DND-41 (cell line): ENCODE results near the gene IQGAP1.
"Not testable (repeated sequence)": the region's sequence is repeated elsewhere in the genome, so short reads cannot be mapped to it uniquely, and the experiment has no call there.

Experiments
- ATAC-seq: fragments of 200-7000 bp; cut with Tn5 transposase; 3 replicates; pipeline ENCODE4 v1.9.1; 2021; ENCODE audit warnings: low read depth; ENCODE audit not compliant: insufficient read depth
- DNase-seq: peaks from one replicate; pipeline ENCODE4 v3.0.0-alpha.2; 2020
- H2AFZ ChIP-seq: 2 replicates; pipeline ENCODE4 v1.6.0; 2012; ENCODE audit warnings: low read depth, low read length
- H3K27ac ChIP-seq: 2 replicates; pipeline ENCODE4 v1.5.1; 2012; ENCODE audit warnings: low read length, inconsistent platforms
- H3K27me3 ChIP-seq: fragments of 200-600 bp; sonication (generic); 2 replicates; pipeline ENCODE4 v1.6.0; 2012; ENCODE audit warnings: low read length, mild to moderate bottlenecking, inconsistent platforms; ENCODE audit not compliant: insufficient read depth, poor library complexity
- H3K36me3 ChIP-seq: 2 replicates; pipeline ENCODE4 v1.5.1; 2012; ENCODE audit warnings: low read length, inconsistent platforms; ENCODE audit not compliant: insufficient read depth
- H3K4me1 ChIP-seq: 2 replicates; pipeline ENCODE4 v1.5.1; 2012; ENCODE audit warnings: mild to moderate bottlenecking, low read length; ENCODE audit not compliant: insufficient read depth
- H3K4me2 ChIP-seq: 2 replicates; pipeline ENCODE4 v1.6.0; 2012; ENCODE audit warnings: mild to moderate bottlenecking, moderate library complexity, low read length, inconsistent platforms; ENCODE audit not compliant: insufficient read depth
- H3K4me3 ChIP-seq, 2 experiments: fragments of 200-600 bp in 1 of 2; shearing (Covaris generic) in 1 of 2; 2 replicates each; pipeline ENCODE4 v1.5.1; 2012 to 2016; ENCODE audit warnings: inconsistent platforms in 2 of 2, low read length in 2 of 2, mild to moderate bottlenecking in 2 of 2, low read depth in 1 of 2, moderate library complexity in 1 of 2
- H3K79me2 ChIP-seq: 2 replicates; pipeline ENCODE4 v1.6.0; 2012; ENCODE audit warnings: low read length, inconsistent platforms; ENCODE audit not compliant: insufficient read depth
- H3K9ac ChIP-seq: 2 replicates; pipeline ENCODE4 v1.6.0; 2012; ENCODE audit warnings: low read depth, mild to moderate bottlenecking, inconsistent platforms, low read length, moderate library complexity
- H3K9me3 ChIP-seq: 2 replicates; pipeline ENCODE4 v1.5.1; 2012; ENCODE audit warnings: low read length, moderate library complexity, mild to moderate bottlenecking, inconsistent platforms; ENCODE audit not compliant: insufficient read depth, severe bottlenecking
- H4K20me1 ChIP-seq: 2 replicates; pipeline ENCODE4 v1.6.0; 2012; ENCODE audit warnings: low read length; ENCODE audit not compliant: insufficient read depth
- CTCF ChIP-seq: IDR thresholded peaks from 2 replicates; pipeline ENCODE4 v1.5.1; 2012; ENCODE audit warnings: borderline replicate concordance, low read length, moderate library complexity, mild to moderate bottlenecking; ENCODE audit not compliant: poor library complexity, severe bottlenecking; ENCODE audit errors: extremely low read depth
- EZH2 ChIP-seq: IDR thresholded peaks from 3 replicates; pipeline ENCODE4 v1.6.1; 2012; ENCODE audit warnings: borderline replicate concordance, low read depth, mild to moderate bottlenecking, moderate library complexity, low read length, inconsistent platforms; ENCODE audit not compliant: severe bottlenecking

The IQGAP1 gene

GRCh38 chr15:90408657-90409056 is 20.6 kb downstream of the IQGAP1 start:
- peaks cover 7% of the 10 kb centered on the region; the same call in 1 of the 2 replicates for H3K4me1 ChIP-seq
- no peak for TF ChIP-seq CTCF
- TF ChIP-seq EZH2 = no peak
- H3K9me3 ChIP-seq = no peaks in the 10 kb centered on the region
- H3K27ac ChIP-seq = no peak overlapping the region
- H3K4me2 ChIP-seq = no peak overlapping the region
- no peak overlapping the region for H3K9ac ChIP-seq
- H3K4me3 ChIP-seq = no peak overlapping the region
- H3K27me3 ChIP-seq = no peaks in the 10 kb centered on the region
- H3K79me2 ChIP-seq = peaks cover 91% of the 10 kb centered on the region
- ATAC-seq (no peak), DNase-seq (no peak)
- H4K20me1 ChIP-seq = peaks cover 24% of the 10 kb centered on the region
- H3K36me3 ChIP-seq = no peaks in the 10 kb centered on the region; the same call in 1 of the 2 replicates
- H2AFZ ChIP-seq = no peak overlapping the region

GRCh38 chr15:90409587-90409986 is 21.5 kb downstream of the IQGAP1 start:
- H3K4me2 ChIP-seq, H3K9ac ChIP-seq, H3K4me1 ChIP-seq, H3K27me3 ChIP-seq, H3K27ac ChIP-seq, DNase-seq, ATAC-seq, H3K36me3 ChIP-seq, H3K9me3 ChIP-seq, H3K4me3 ChIP-seq, H2AFZ ChIP-seq: not testable (repeated sequence)
- Histone ChIP-seq H3K79me2 (peaks cover 91% of the 10 kb centered on the region), H4K20me1 (peaks cover 17% of the 10 kb centered on the region)

DNA sequence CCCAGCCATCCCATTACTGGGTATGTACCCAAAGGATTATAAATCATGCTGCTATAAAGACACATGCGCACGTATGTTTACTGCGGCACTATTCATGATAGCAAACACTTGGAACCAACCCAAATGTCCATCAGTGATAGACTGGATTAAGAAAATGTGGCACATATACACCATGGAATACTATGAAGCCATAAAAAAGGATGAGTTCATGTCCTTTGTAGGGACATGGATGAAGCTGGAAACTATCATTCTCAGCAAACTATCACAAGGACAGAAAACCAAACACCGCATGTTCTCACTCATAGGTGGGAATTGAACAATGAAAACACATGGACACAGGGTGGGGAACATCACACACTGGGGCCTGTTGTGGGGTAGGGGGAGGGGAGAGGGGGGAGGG is 22.3 kb downstream of the IQGAP1 start:
- DNase-seq, H3K9ac ChIP-seq, H3K4me3 ChIP-seq, H3K27me3 ChIP-seq, H3K27ac ChIP-seq, H3K36me3 ChIP-seq, H3K4me1 ChIP-seq, H3K4me2 ChIP-seq, H2AFZ ChIP-seq, H3K9me3 ChIP-seq, ATAC-seq: not testable (repeated sequence)
- peaks cover 91% of the 10 kb centered on the region for H3K79me2 ChIP-seq
- peaks cover 16% of the 10 kb centered on the region for H4K20me1 ChIP-seq

DNA sequence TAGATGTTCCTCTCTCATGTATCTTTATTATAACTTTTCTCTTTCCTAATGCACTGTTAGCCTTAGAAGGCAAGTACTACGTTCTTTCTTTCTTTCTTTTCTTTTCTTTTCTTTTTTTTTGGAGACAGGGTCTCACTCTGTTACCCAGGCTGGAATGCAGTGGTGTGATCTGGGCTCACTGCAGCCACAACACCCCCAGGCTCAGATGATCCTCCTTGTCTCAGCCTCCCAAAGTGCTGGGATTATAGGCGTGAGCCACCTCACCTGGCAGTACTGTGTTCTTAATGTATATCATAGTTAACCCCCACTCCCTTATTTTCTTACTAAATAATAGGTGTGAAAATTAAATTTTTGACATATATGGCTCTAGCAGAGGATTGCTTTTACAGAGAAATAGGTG is 23.1 kb downstream of the IQGAP1 start:
- H3K9ac ChIP-seq = no peak overlapping the region
- DNase-seq = no peak
- no peak overlapping the region for H3K27ac ChIP-seq
- H3K79me2 ChIP-seq = peaks cover 91% of the 10 kb centered on the region
- no peak overlapping the region for H3K4me2 ChIP-seq
- no peak for TF ChIP-seq CTCF
- H3K4me1 ChIP-seq = peaks cover 7% of the 10 kb centered on the region; the same call in 1 of the 2 replicates
- no peak overlapping the region for H3K4me3 ChIP-seq
- peaks cover 3% of the 10 kb centered on the region; the same call in 1 of the 2 replicates for H3K36me3 ChIP-seq
- no peaks in the 10 kb centered on the region for H3K9me3 ChIP-seq
- H4K20me1 ChIP-seq = peaks cover 18% of the 10 kb centered on the region
- no peak for ATAC-seq
- H3K27me3 ChIP-seq = no peaks in the 10 kb centered on the region
- no peak overlapping the region for H2AFZ ChIP-seq
